ENCODE measurements around the gene SCIN. TPM values are rescaled to one million over a fixed set of nuclear protein-coding genes. Genes with fewer than 3 reads are reported as not detected.

SCIN gene
- polyA plus RNA-seq, 1 donor (not counting 4 experiments of a cell fraction or from before 2014, with no cell fraction given): not detected

GRCh38 chr7:12683678-12684585, 113.4 kb downstream of the SCIN start:
- H2AFZ ChIP-seq (ENCODE audit: control insufficient read depth, low read length): no peak overlapping the region
- dilution Hi-C loops (cut with MboI; ENCODE audit: extremely low pct_ligation_motif_present, low sequenced_read_pairs): loop anchor here (25.0 kb wide), 1 partner anchor 578 kb away; no protein-coding TSS in a partner anchor

GRCh38 chr7:12684733-12685132, 114.2 kb downstream of the SCIN start:
- dilution Hi-C loops (cut with MboI; ENCODE audit: extremely low pct_ligation_motif_present, low sequenced_read_pairs): loop anchor here (25.0 kb wide), 1 partner anchor 578 kb away; no protein-coding TSS in a partner anchor
- H3K9me3 ChIP-seq (ENCODE audit: control insufficient read depth, low read depth, low read length): no peaks in the 10 kb centered on the region

More at GRCh38 chr7:12683678-12684585, 113.4 kb downstream of the SCIN start:
- Histone ChIP-seq H3K27ac (ENCODE audit: control insufficient read depth, insufficient read depth, low read length) (no peak overlapping the region), H3K79me2 (ENCODE audit: control insufficient read depth, insufficient read depth, low read length) (peaks cover 10% of the 10 kb centered on the region), H4K20me1 (ENCODE audit: control insufficient read depth, extremely low read depth, insufficient read depth, low read length) (no peaks in the 10 kb centered on the region), H3K4me2 (ENCODE audit: control insufficient read depth, extremely low read depth, insufficient read depth, low read depth, low read length) (no peak overlapping the region), H3K9ac (ENCODE audit: control insufficient read depth, extremely low read depth, insufficient read depth, low read length) (no peak overlapping the region), H3K9me3 (ENCODE audit: control insufficient read depth, low read depth, low read length) (no peaks in the 10 kb centered on the region), H3K27me3 (ENCODE audit: control insufficient read depth, extremely low read depth, insufficient read depth, low read length) (no peaks in the 10 kb centered on the region), H3K9me1 (ENCODE audit: control insufficient read depth, extremely low read depth, insufficient read depth, low read length) (no peaks in the 10 kb centered on the region), H3K4me3 (ENCODE audit: control insufficient read depth in 2 of 3, extremely low read depth in 1 of 3, insufficient read depth in 2 of 3, low read depth in 1 of 3, low read length in 3 of 3) (no peak overlapping the region), H3K4me1 (ENCODE audit: control insufficient read depth, extremely low read depth, insufficient read depth, low read length) (no peaks in the 10 kb centered on the region), H3K36me3 (ENCODE audit: control insufficient read depth in 2 of 2, extremely low read depth in 1 of 2, insufficient read depth in 2 of 2, low read length in 2 of 2) (no peaks in the 10 kb centered on the region)
- DNase-seq (ENCODE audit: low read depth, low spot score): no peak
- no peak for FAIRE-seq
- TF ChIP-seq CTCF (optimal IDR thresholded peaks at IDR 0.05 in 1 of 3, IDR thresholded peaks at IDR 0.05 in 1 of 3, conservative IDR thresholded peaks at IDR 0.05 in 1 of 3; ENCODE audit: extremely low read depth in 1 of 3, insufficient read depth in 2 of 3, low read length in 3 of 3) (peak in 1 of 3 experiments; percentile 15), EZH2 (IDR thresholded peaks at IDR 0.05; ENCODE audit: low read length) (no peak)

More at GRCh38 chr7:12684733-12685132, 114.2 kb downstream of the SCIN start:
- Histone ChIP-seq H3K4me1 (ENCODE audit: control insufficient read depth, extremely low read depth, insufficient read depth, low read length) (no peaks in the 10 kb centered on the region), H3K9me1 (ENCODE audit: control insufficient read depth, extremely low read depth, insufficient read depth, low read length) (no peaks in the 10 kb centered on the region), H4K20me1 (ENCODE audit: control insufficient read depth, extremely low read depth, insufficient read depth, low read length) (no peaks in the 10 kb centered on the region), H2AFZ (ENCODE audit: control insufficient read depth, low read length) (no peak overlapping the region), H3K27ac (ENCODE audit: control insufficient read depth, insufficient read depth, low read length) (no peak overlapping the region), H3K4me3 (ENCODE audit: control insufficient read depth in 2 of 3, extremely low read depth in 1 of 3, insufficient read depth in 2 of 3, low read depth in 1 of 3, low read length in 3 of 3) (no peak overlapping the region), H3K4me2 (ENCODE audit: control insufficient read depth, extremely low read depth, insufficient read depth, low read depth, low read length) (no peak overlapping the region), H3K27me3 (ENCODE audit: control insufficient read depth, extremely low read depth, insufficient read depth, low read length) (no peaks in the 10 kb centered on the region), H3K9ac (ENCODE audit: control insufficient read depth, extremely low read depth, insufficient read depth, low read length) (no peak overlapping the region), H3K79me2 (ENCODE audit: control insufficient read depth, insufficient read depth, low read length) (peaks cover 18% of the 10 kb centered on the region), H3K36me3 (ENCODE audit: control insufficient read depth in 2 of 2, extremely low read depth in 1 of 2, insufficient read depth in 2 of 2, low read length in 2 of 2) (no peaks in the 10 kb centered on the region)
- FAIRE-seq (no peak), DNase-seq (ENCODE audit: low read depth, low spot score) (no peak)
- TF ChIP-seq EZH2 (IDR thresholded peaks at IDR 0.05; ENCODE audit: low read length): no peak
- no peak for TF ChIP-seq CTCF (optimal IDR thresholded peaks at IDR 0.05 in 1 of 3, IDR thresholded peaks at IDR 0.05 in 1 of 3, conservative IDR thresholded peaks at IDR 0.05 in 1 of 3; ENCODE audit: extremely low read depth in 1 of 3, insufficient read depth in 2 of 3, low read length in 3 of 3)
